ENCODE results near the gene RBM23. TPM values are rescaled to one million over a fixed set of nuclear protein-coding genes. Genes with fewer than 3 reads are reported as not detected.

RBM23 gene
- total RNA-seq, 1 donor from 2014 or later = 102 TPM

GRCh38 chr14:22901799-22902198 is 17.1 kb downstream of the RBM23 start:
- no peak for DNase-seq (ENCODE audit: extremely low spot score, unreplicated experiment)
- no peaks in the 10 kb centered on the region for H3K27me3 Mint-ChIP-seq
- H3K36me3 Mint-ChIP-seq = peaks cover 38% of the 10 kb centered on the region
- TF ChIP-seq CTCF (conservative IDR thresholded peaks at IDR 0.05) = no peak
- peaks cover 4% of the 10 kb centered on the region for H3K4me1 Mint-ChIP-seq (ENCODE audit: unreplicated experiment)
- H3K4me3 Mint-ChIP-seq = no peak overlapping the region
- no peak overlapping the region for H3K27ac Mint-ChIP-seq
- no peaks in the 10 kb centered on the region for H3K9me3 Mint-ChIP-seq

- no peak overlapping the region for H3K27ac Mint-ChIP-seq
- peaks cover 27% of the 10 kb centered on the region for H3K36me3 Mint-ChIP-seq
Observed at GRCh38 chr14:22900081-22900799, 18.7 kb downstream of the RBM23 start.

GRCh38 chr14:22898302-22899090 is 20.5 kb downstream of the RBM23 start:
- no peak overlapping the region for H3K4me3 Mint-ChIP-seq

More at GRCh38 chr14:22900081-22900799, 18.7 kb downstream of the RBM23 start:
- H3K4me3 Mint-ChIP-seq = no peak overlapping the region
- TF ChIP-seq CTCF (conservative IDR thresholded peaks at IDR 0.05) = peak; percentile 73
- peaks cover 4% of the 10 kb centered on the region for H3K4me1 Mint-ChIP-seq (ENCODE audit: unreplicated experiment)
- H3K27me3 Mint-ChIP-seq = no peaks in the 10 kb centered on the region
- DNase-seq (ENCODE audit: extremely low spot score, unreplicated experiment) = no peak
- no peaks in the 10 kb centered on the region for H3K9me3 Mint-ChIP-seq

GRCh38 chr14:22897357-22897756 is 21.6 kb downstream of the RBM23 start:
- Mint-ChIP-seq H3K4me1 (ENCODE audit: unreplicated experiment) (peaks cover 4% of the 10 kb centered on the region), H3K9me3 (no peaks in the 10 kb centered on the region), H3K36me3 (peaks cover 12% of the 10 kb centered on the region), H3K27me3 (no peaks in the 10 kb centered on the region), H3K4me3 (no peak overlapping the region), H3K27ac (no peak overlapping the region)
- TF ChIP-seq CTCF (conservative IDR thresholded peaks at IDR 0.05) = no peak
- DNase-seq (ENCODE audit: extremely low spot score, unreplicated experiment) = no peak

More at GRCh38 chr14:22898302-22899090, 20.5 kb downstream of the RBM23 start:
- peaks cover 4% of the 10 kb centered on the region for H3K4me1 Mint-ChIP-seq (ENCODE audit: unreplicated experiment)
- no peaks in the 10 kb centered on the region for H3K9me3 Mint-ChIP-seq
- no peaks in the 10 kb centered on the region for H3K27me3 Mint-ChIP-seq
- peaks cover 13% of the 10 kb centered on the region for H3K36me3 Mint-ChIP-seq
- no peak for DNase-seq (ENCODE audit: extremely low spot score, unreplicated experiment)
- TF ChIP-seq CTCF (conservative IDR thresholded peaks at IDR 0.05) = no peak
- no peak overlapping the region for H3K27ac Mint-ChIP-seq

- peaks cover 4% of the 10 kb centered on the region for H3K4me1 Mint-ChIP-seq (ENCODE audit: unreplicated experiment)
- DNase-seq (ENCODE audit: extremely low spot score, unreplicated experiment) = no peak
- peaks cover 12% of the 10 kb centered on the region for H3K36me3 Mint-ChIP-seq
- no peak for TF ChIP-seq CTCF (conservative IDR thresholded peaks at IDR 0.05)
- H3K4me3 Mint-ChIP-seq = no peak overlapping the region
- no peaks in the 10 kb centered on the region for H3K27me3 Mint-ChIP-seq
- no peaks in the 10 kb centered on the region for H3K9me3 Mint-ChIP-seq
- no peak overlapping the region for H3K27ac Mint-ChIP-seq
Observed at GRCh38 chr14:22896760-22897159, 22.2 kb downstream of the RBM23 start.
